Measurements from ENCODE around the gene SH2B3.

Gene SH2B3

GRCh38 chr12:111408686-111409402, 3.1 kb downstream of the SH2B3 start:
- no peak for DNase-seq (ENCODE audit: low spot score)

GRCh38 chr12:111409403-111409779, 3.7 kb downstream of the SH2B3 start:
- no peak for DNase-seq (ENCODE audit: low spot score)

GRCh38 chr12:111409780-111410430, 4.2 kb downstream of the SH2B3 start:
- DNase-seq (ENCODE audit: low spot score), result peak; percentile 29

GRCh38 chr12:111410431-111411184, 4.9 kb downstream of the SH2B3 start:
- DNase-seq (ENCODE audit: low spot score), result no peak

- no peak for DNase-seq (ENCODE audit: low spot score)
Observed at GRCh38 chr12:111411185-111411764, 5.6 kb downstream of the SH2B3 start.

- DNase-seq (ENCODE audit: low spot score), result no peak
Observed at GRCh38 chr12:111412007-111412829, 6.5 kb downstream of the SH2B3 start.

GRCh38 chr12:111412830-111413441, 7.2 kb downstream of the SH2B3 start:
- DNase-seq (ENCODE audit: low spot score), result no peak

GRCh38 chr12:111413442-111414086, 7.8 kb downstream of the SH2B3 start:
- DNase-seq (ENCODE audit: low spot score), result no peak

GRCh38 chr12:111414711-111415252, 9.1 kb downstream of the SH2B3 start:
- DNase-seq (ENCODE audit: low spot score), result no peak

- DNase-seq (ENCODE audit: low spot score), result no peak
Observed at GRCh38 chr12:111417290-111417689, 11.6 kb downstream of the SH2B3 start.

- DNase-seq (ENCODE audit: low spot score), result no peak
Observed at GRCh38 chr12:111417784-111418593, 12.3 kb downstream of the SH2B3 start.

- no peak for DNase-seq (ENCODE audit: low spot score)
Observed at GRCh38 chr12:111418594-111418880, 12.8 kb downstream of the SH2B3 start.

GRCh38 chr12:111419784-111420183, 14.1 kb downstream of the SH2B3 start:
- no peak for DNase-seq (ENCODE audit: low spot score)

- no peak for DNase-seq (ENCODE audit: low spot score)
Observed at GRCh38 chr12:111420494-111420893, 14.8 kb downstream of the SH2B3 start.

GRCh38 chr12:111424189-111424792, 18.6 kb downstream of the SH2B3 start:
- DNase-seq (ENCODE audit: low spot score), result no peak

GRCh38 chr12:111424793-111425251, 19.1 kb downstream of the SH2B3 start:
- DNase-seq (ENCODE audit: low spot score), result no peak

GRCh38 chr12:111425655-111426054, 19.9 kb downstream of the SH2B3 start:
- no peak for DNase-seq (ENCODE audit: low spot score)

GRCh38 chr12:111426344-111427185, 20.8 kb downstream of the SH2B3 start:
- DNase-seq (ENCODE audit: low spot score), result no peak
